GM11168 (cell line): ENCODE measurements around the gene NFYC.

ENCODE experiments used
- in situ Hi-C: fragments of 300-500 bp; cut with MboI; formaldehyde crosslinking; loops from one replicate; pipeline ENCODE4 v1.12.0; 2022; ENCODE audit warnings: low sequenced_read_pairs; ENCODE audit not compliant: unreplicated experiment

NFYC gene

GRCh38 chr1:40776236-40777072 lies 85.0 kb downstream of the NFYC start:
- in situ Hi-C loops: no loop called here

GRCh38 chr1:40777224-40777970 lies 85.9 kb downstream of the NFYC start:
- in situ Hi-C loops: no loop called here

- in situ Hi-C loops: no loop called here
These were observed 89.4 kb downstream of the NFYC start for GRCh38 chr1:40780678-40781607.

GRCh38 chr1:40781608-40781971 lies 90.1 kb downstream of the NFYC start:
- in situ Hi-C loops: no loop called here

GRCh38 chr1:40782371-40782956 lies 91.0 kb downstream of the NFYC start:
- in situ Hi-C loops: no loop called here

- in situ Hi-C loops: no loop called here
These were observed 91.7 kb downstream of the NFYC start, which contains the start of gene KCNQ4 for GRCh38 chr1:40783001-40783905. KCNQ4 (plus strand) TSS chr1:40783787; CDS start chr1:40784094, 307 bp downstream.

GRCh38 chr1:40784141-40784770 lies 92.8 kb downstream of the NFYC start:
- in situ Hi-C loops: no loop called here

GRCh38 chr1:40784771-40785151 lies 93.3 kb downstream of the NFYC start:
- in situ Hi-C loops: no loop called here

GRCh38 chr1:40785446-40785845 lies 93.9 kb downstream of the NFYC start:
- in situ Hi-C loops: no loop called here

- in situ Hi-C loops: no loop called here
These were observed 94.9 kb downstream of the NFYC start for GRCh38 chr1:40786171-40786994.

- in situ Hi-C loops: no loop called here
These were observed 95.6 kb downstream of the NFYC start for GRCh38 chr1:40786995-40787705.

- in situ Hi-C loops: no loop called here
These were observed 96.4 kb downstream of the NFYC start for GRCh38 chr1:40787737-40788560.

GRCh38 chr1:40788561-40789341 lies 97.2 kb downstream of the NFYC start:
- in situ Hi-C loops: no loop called here

- in situ Hi-C loops: no loop called here
These were observed 97.8 kb downstream of the NFYC start for GRCh38 chr1:40789342-40789598.

GRCh38 chr1:40789661-40790430 lies 98.3 kb downstream of the NFYC start:
- in situ Hi-C loops: no loop called here
